Measurements from ENCODE around the gene SPG7.

Gene SPG7

GRCh38 chr16:89466920-89467319 is 41.3 kb upstream of the SPG7 start:
- no peaks in the 10 kb centered on the region for H3K36me3 ChIP-seq
- no peak overlapping the region for H3K4me3 ChIP-seq (ENCODE audit: low read depth, low read length)
- no peak for TF ChIP-seq CTCF (IDR thresholded peaks at IDR 0.05; ENCODE audit: low read depth, low read length)
- DNase-seq = no peak
- H3K9me3 ChIP-seq (ENCODE audit: severe bottlenecking) = no peaks in the 10 kb centered on the region
- H3K27me3 ChIP-seq (ENCODE audit: insufficient read depth, low read depth, severe bottlenecking) = no peaks in the 10 kb centered on the region
- no peak overlapping the region for H3K27ac ChIP-seq

GRCh38 chr16:89467382-89467781 is 40.8 kb upstream of the SPG7 start:
- no peak for DNase-seq
- H3K9me3 ChIP-seq (ENCODE audit: severe bottlenecking) = no peaks in the 10 kb centered on the region
- no peak overlapping the region for H3K27ac ChIP-seq
- H3K4me3 ChIP-seq (ENCODE audit: low read depth, low read length) = no peak overlapping the region
- no peak for TF ChIP-seq CTCF (IDR thresholded peaks at IDR 0.05; ENCODE audit: low read depth, low read length)
- no peaks in the 10 kb centered on the region for H3K36me3 ChIP-seq
- no peaks in the 10 kb centered on the region for H3K27me3 ChIP-seq (ENCODE audit: insufficient read depth, low read depth, severe bottlenecking)

- H3K9me3 ChIP-seq (ENCODE audit: severe bottlenecking) = no peaks in the 10 kb centered on the region
Measured at GRCh38 chr16:89472711-89473075, 35.5 kb upstream of the SPG7 start.

GRCh38 chr16:89473136-89473712 is 35.0 kb upstream of the SPG7 start:
- no peaks in the 10 kb centered on the region for H3K27me3 ChIP-seq (ENCODE audit: insufficient read depth, low read depth, severe bottlenecking)
- no peak overlapping the region for H3K4me3 ChIP-seq (ENCODE audit: low read depth, low read length)
- no peak for TF ChIP-seq CTCF (IDR thresholded peaks at IDR 0.05; ENCODE audit: low read depth, low read length)
- no peak overlapping the region for H3K27ac ChIP-seq
- H3K36me3 ChIP-seq = no peaks in the 10 kb centered on the region
- no peaks in the 10 kb centered on the region for H3K9me3 ChIP-seq (ENCODE audit: severe bottlenecking)
- no peak for DNase-seq

More at GRCh38 chr16:89472711-89473075, 35.5 kb upstream of the SPG7 start:
- no peak for TF ChIP-seq CTCF (IDR thresholded peaks at IDR 0.05; ENCODE audit: low read depth, low read length)
- H3K27ac ChIP-seq = no peak overlapping the region
- no peak for DNase-seq
- H3K36me3 ChIP-seq = no peaks in the 10 kb centered on the region
- no peak overlapping the region for H3K4me3 ChIP-seq (ENCODE audit: low read depth, low read length)
- no peaks in the 10 kb centered on the region for H3K27me3 ChIP-seq (ENCODE audit: insufficient read depth, low read depth, severe bottlenecking)

GRCh38 chr16:89473791-89474414 is 34.3 kb upstream of the SPG7 start:
- no peak for TF ChIP-seq CTCF (IDR thresholded peaks at IDR 0.05; ENCODE audit: low read depth, low read length)
- Histone ChIP-seq H3K9me3 (ENCODE audit: severe bottlenecking) (no peaks in the 10 kb centered on the region), H3K4me3 (ENCODE audit: low read depth, low read length) (no peak overlapping the region), H3K27ac (no peak overlapping the region), H3K36me3 (no peaks in the 10 kb centered on the region), H3K27me3 (ENCODE audit: insufficient read depth, low read depth, severe bottlenecking) (no peaks in the 10 kb centered on the region)
- DNase-seq = no peak

- no peak for TF ChIP-seq CTCF (IDR thresholded peaks at IDR 0.05; ENCODE audit: low read depth, low read length)
- no peak overlapping the region for H3K4me3 ChIP-seq (ENCODE audit: low read depth, low read length)
- no peaks in the 10 kb centered on the region for H3K27me3 ChIP-seq (ENCODE audit: insufficient read depth, low read depth, severe bottlenecking)
- H3K9me3 ChIP-seq (ENCODE audit: severe bottlenecking) = no peaks in the 10 kb centered on the region
- no peak overlapping the region for H3K27ac ChIP-seq
- no peak for DNase-seq
- no peaks in the 10 kb centered on the region for H3K36me3 ChIP-seq
Measured at GRCh38 chr16:89475144-89475543, 33.1 kb upstream of the SPG7 start.

All from WERI-Rb-1 (cell line).